Endothelial cell of umbilical vein (primary cell): ENCODE data around the gene BCL11A. TPM values are rescaled to one million over a fixed set of nuclear protein-coding genes. Genes with fewer than 3 reads are reported as not detected.

Experiments
- BruUV-seq: library from RNA; stranded (reverse); fragments of 400-500 nt; replicated peaks from 2 replicates; lab custom pipeline; 2021; lab: Mats Ljungman, UMichigan
- CTCF ChIA-PET: fragments of 300-600, 350-600 bp; sonication (Branson Sonifier 250); formaldehyde crosslinking; loops from one replicate; lab custom pipeline; 2021; ENCODE audit warnings: antibody characterized with exemption, inconsistent platforms; lab: Charles Lee
- POLR2A ChIA-PET: fragments of 300-600, 350-600 bp; sonication (Branson Sonifier 250); formaldehyde crosslinking; loops from one replicate; lab custom pipeline; 2021; ENCODE audit warnings: antibody characterized with exemption, inconsistent platforms; lab: Charles Lee
- DNase-seq: peaks from one replicate; pipeline ENCODE4 v3.0.0-alpha.2; 2011; ENCODE audit warnings: low read depth, low spot score
- FAIRE-seq: peaks from 2 replicates; lab custom pipeline; 2011; peaks lifted over from hg19 to GRCh38; lab: Jason Lieb, UNC
- H2AFZ ChIP-seq: 2 replicates; pipeline ENCODE4 v1.6.0; 2012; ENCODE audit warnings: low read depth, low read length, control low read depth, inconsistent platforms
- H3K27ac ChIP-seq: 2 replicates; pipeline ENCODE4 v1.5.1; 2011; ENCODE audit warnings: low read depth, mild to moderate bottlenecking, control low read depth, low read length, moderate library complexity; ENCODE audit not compliant: insufficient read depth
- H3K27me3 ChIP-seq, 2 experiments: 2 replicates each; pipeline versions ENCODE4 v1.6.0 to v1.6.1; 2011; ENCODE audit warnings: low read length in 2 of 2, mixed read lengths in 1 of 2; ENCODE audit not compliant: control insufficient read depth in 2 of 2, insufficient read depth in 2 of 2
- H3K36me3 ChIP-seq, 2 experiments: 2 replicates in 1 of 2; 3 replicates in 1 of 2; pipeline ENCODE4 v1.5.1; 2011; ENCODE audit warnings: low read length in 2 of 2, mild to moderate bottlenecking in 1 of 2, moderate library complexity in 1 of 2; ENCODE audit not compliant: control insufficient read depth in 2 of 2, insufficient read depth in 2 of 2; ENCODE audit errors: extremely low read depth in 1 of 2
- H3K4me1 ChIP-seq: 3 replicates; pipeline ENCODE4 v1.5.1; 2011; ENCODE audit warnings: mild to moderate bottlenecking, low read length; ENCODE audit not compliant: control insufficient read depth, insufficient read depth; ENCODE audit errors: extremely low read depth
- H3K4me2 ChIP-seq: 2 replicates; pipeline ENCODE4 v1.6.1; 2011; ENCODE audit warnings: low read length, control low read depth, mixed read lengths; ENCODE audit not compliant: insufficient read depth
- H3K4me3 ChIP-seq, 3 experiments: fragments of 200-600 bp in 1 of 3; sonication (generic), shearing (Covaris generic) in 1 of 3; replicated peaks in 1 of 3; 2 replicates each; pipeline ENCODE4 v1.5.1; 2011 to 2016; ENCODE audit warnings: control low read depth in 3 of 3, low read length in 3 of 3, mild to moderate bottlenecking in 2 of 3, inconsistent platforms in 1 of 3, low read depth in 1 of 3, moderate library complexity in 1 of 3; ENCODE audit not compliant: insufficient read depth in 1 of 3
- H3K79me2 ChIP-seq: 2 replicates; pipeline ENCODE4 v1.6.0; 2012; ENCODE audit warnings: low read length, inconsistent platforms; ENCODE audit not compliant: control insufficient read depth, insufficient read depth
- H3K9ac ChIP-seq: replicated peaks from 2 replicates; pipeline ENCODE3; 2011; ENCODE audit warnings: low read length, control low read depth; ENCODE audit not compliant: insufficient read depth; ENCODE audit errors: extremely low read depth
- H3K9me1 ChIP-seq: replicated peaks from 3 replicates; pipeline ENCODE4 v1.6.0; 2011; ENCODE audit warnings: mild to moderate bottlenecking, low read length; ENCODE audit not compliant: control insufficient read depth, insufficient read depth; ENCODE audit errors: extremely low read depth
- H3K9me3 ChIP-seq: replicated peaks from 2 replicates; pipeline ENCODE4 v1.5.1; 2012; ENCODE audit warnings: low read length, inconsistent platforms; ENCODE audit not compliant: control insufficient read depth, insufficient read depth
- H4K20me1 ChIP-seq: replicated peaks from 2 replicates; pipeline ENCODE3; 2011; ENCODE audit warnings: mild to moderate bottlenecking, low read length; ENCODE audit not compliant: control insufficient read depth, insufficient read depth; ENCODE audit errors: extremely low read depth
- EZH2 ChIP-seq: IDR thresholded peaks from 2 replicates; pipeline ENCODE4 v1.6.1; 2012; ENCODE audit warnings: borderline replicate concordance, low read depth, mild to moderate bottlenecking, moderate library complexity, low read length, inconsistent platforms; ENCODE audit not compliant: severe bottlenecking
- FOS ChIP-seq: IDR thresholded peaks from 2 replicates; pipeline ENCODE4 v1.6.1; 2011; ENCODE audit warnings: mild to moderate bottlenecking, low read length, moderate library complexity, borderline replicate concordance; ENCODE audit not compliant: insufficient read depth
- GATA2 ChIP-seq: IDR thresholded peaks from 2 replicates; pipeline ENCODE4 v1.7.0; 2011; ENCODE audit warnings: low read depth, mild to moderate bottlenecking, moderate library complexity, mixed read lengths, low read length; ENCODE audit not compliant: insufficient read length, insufficient read depth
- JUN ChIP-seq: IDR thresholded peaks from 2 replicates; pipeline ENCODE4 v1.6.1; 2011; ENCODE audit warnings: borderline replicate concordance, low read depth; ENCODE audit not compliant: insufficient read length, insufficient read depth
- MYC ChIP-seq: IDR thresholded peaks from one replicate; pipeline ENCODE4 v1.6.1; 2011; ENCODE audit warnings: mild to moderate bottlenecking, low read depth, low read length
- POLR2A ChIP-seq: IDR thresholded peaks from 2 replicates; pipeline ENCODE4 v1.6.1; 2012; ENCODE audit warnings: low read depth, mild to moderate bottlenecking, control low read depth, low read length
- POLR2AphosphoS5 ChIP-seq: IDR thresholded peaks from 2 replicates; pipeline ENCODE4 v1.6.1; 2012; ENCODE audit warnings: low read depth, mild to moderate bottlenecking, control low read depth, low read length, moderate library complexity; ENCODE audit not compliant: insufficient read depth
- dilution Hi-C: fragments of 300-500 bp; cut with MboI; formaldehyde crosslinking; loops from one replicate; pipeline ENCODE4 v1.15.0; 2019; ENCODE audit warnings: low sequenced_read_pairs; ENCODE audit not compliant: extremely low pct_ligation_motif_present
- intact Hi-C: fragments of 100-400 bp; cut with micrococcal nuclease; formaldehyde crosslinking; loops from one replicate; pipeline ENCODE4 v1.10.0; 2022
- polyA plus RNA-seq, 4 experiments: library from polyadenylated mRNA; depleted of rRNA in 3 of 4; stranded (reverse) in 3 of 4; unstranded in 1 of 4; fragments of >200 nt; gene quantifications; 2 replicates each; pipeline versions ENCODE4 v1.2.1 to v1.2.3, GENCODE V29; 2011 to 2012; ENCODE audit warnings: missing spikeins in 1 of 4
- total RNA-seq: library from RNA; stranded (reverse); gene quantifications from 2 replicates; pipeline ENCODE4 v1.2.3, GENCODE V29; 2021
- TF ChIP-seq, protein P1 (sequence below): IDR thresholded peaks from 2 replicates; pipeline ENCODE4 v1.6.1; 2011; ENCODE audit not compliant: insufficient read depth, insufficient read length
- TF ChIP-seq, protein P2 (sequence below), 2 donors: IDR thresholded peaks; 1 replicate in 1 of 2; 2 replicates in 1 of 2; pipeline ENCODE4 v1.5.1; 2011; ENCODE audit warnings: low read length in 2 of 2, mild to moderate bottlenecking in 2 of 2, moderate library complexity in 2 of 2, control low read depth in 1 of 2, inconsistent platforms in 1 of 2, low read depth in 1 of 2; ENCODE audit not compliant: insufficient read depth in 1 of 2; ENCODE audit errors: extremely low read depth in 1 of 2

Gene BCL11A
- total and polyA plus RNA-seq, 2 donors (not counting 3 experiments of a cell fraction or from before 2014, with no cell fraction given): 0.12 to 0.88 TPM

DNA sequence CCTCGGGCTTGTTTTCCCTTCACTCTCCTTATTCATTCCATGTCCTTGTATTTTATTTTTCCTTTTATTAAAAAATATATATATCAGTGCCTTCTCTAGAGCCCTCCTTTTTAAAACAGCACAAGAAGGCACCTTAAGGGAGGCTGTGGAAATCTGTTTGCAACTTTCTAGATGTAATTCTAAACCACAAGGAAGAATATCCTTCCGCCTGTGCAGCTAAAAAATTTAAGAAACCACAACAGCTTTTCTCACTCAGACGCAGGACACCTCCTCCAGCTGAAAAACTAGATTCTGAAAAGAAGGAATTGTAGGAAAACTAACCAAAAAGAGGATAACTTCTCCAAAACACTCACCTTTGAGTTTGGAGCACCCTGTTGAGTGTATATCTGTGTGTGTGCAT, 142.2 kb downstream of the BCL11A start:
- Histone ChIP-seq H3K4me2 (no peak overlapping the region), H3K79me2 (no peaks in the 10 kb centered on the region), H3K36me3 (no peaks in the 10 kb centered on the region), H3K9me1 (no peaks in the 10 kb centered on the region), H4K20me1 (no peaks in the 10 kb centered on the region), H3K9ac (no peak overlapping the region), H3K4me3 (no peak overlapping the region), H3K9me3 (no peaks in the 10 kb centered on the region), H2AFZ (no peak overlapping the region), H3K4me1 (no peaks in the 10 kb centered on the region), H3K27me3 (no peaks in the 10 kb centered on the region), H3K27ac (no peak overlapping the region)
- ChIA-PET CTCF (no interaction called here), POLR2A (no interaction called here)
- FAIRE-seq (no peak), DNase-seq (no peak)
- dilution Hi-C loops: no loop called here
- TF ChIP-seq EZH2 (no peak), POLR2A (no peak), POLR2AphosphoS5 (no peak), JUN (no peak), GATA2 (no peak), FOS (no peak), MYC (no peak)
- TF ChIP-seq, protein P1, sequence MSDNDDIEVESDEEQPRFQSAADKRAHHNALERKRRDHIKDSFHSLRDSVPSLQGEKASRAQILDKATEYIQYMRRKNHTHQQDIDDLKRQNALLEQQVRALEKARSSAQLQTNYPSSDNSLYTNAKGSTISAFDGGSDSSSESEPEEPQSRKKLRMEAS: no peak
- TF ChIP-seq, protein P2, sequence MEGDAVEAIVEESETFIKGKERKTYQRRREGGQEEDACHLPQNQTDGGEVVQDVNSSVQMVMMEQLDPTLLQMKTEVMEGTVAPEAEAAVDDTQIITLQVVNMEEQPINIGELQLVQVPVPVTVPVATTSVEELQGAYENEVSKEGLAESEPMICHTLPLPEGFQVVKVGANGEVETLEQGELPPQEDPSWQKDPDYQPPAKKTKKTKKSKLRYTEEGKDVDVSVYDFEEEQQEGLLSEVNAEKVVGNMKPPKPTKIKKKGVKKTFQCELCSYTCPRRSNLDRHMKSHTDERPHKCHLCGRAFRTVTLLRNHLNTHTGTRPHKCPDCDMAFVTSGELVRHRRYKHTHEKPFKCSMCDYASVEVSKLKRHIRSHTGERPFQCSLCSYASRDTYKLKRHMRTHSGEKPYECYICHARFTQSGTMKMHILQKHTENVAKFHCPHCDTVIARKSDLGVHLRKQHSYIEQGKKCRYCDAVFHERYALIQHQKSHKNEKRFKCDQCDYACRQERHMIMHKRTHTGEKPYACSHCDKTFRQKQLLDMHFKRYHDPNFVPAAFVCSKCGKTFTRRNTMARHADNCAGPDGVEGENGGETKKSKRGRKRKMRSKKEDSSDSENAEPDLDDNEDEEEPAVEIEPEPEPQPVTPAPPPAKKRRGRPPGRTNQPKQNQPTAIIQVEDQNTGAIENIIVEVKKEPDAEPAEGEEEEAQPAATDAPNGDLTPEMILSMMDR (IDR thresholded peaks at IDR 0.05; ENCODE audit: extremely low read depth in 1 of 2, insufficient read depth in 1 of 2, low read depth in 1 of 2, low read length in 2 of 2): no peak
- no TSS peak for BruUV-seq
- intact Hi-C loops: no loop called here
